HCT116 (cell line): ENCODE results near the gene DPF3. TPM values are rescaled to one million over a fixed set of nuclear protein-coding genes. Genes with fewer than 3 reads are reported as not detected.

Experiments used
- ATAC-seq: fragments of 200-7000 bp; cut with Tn5 transposase; 2 replicates; pipeline ENCODE4 v1.9.1; 2020; ENCODE audit warnings: mild to moderate bottlenecking, moderate library complexity
- BruUV-seq: library from RNA; stranded (reverse); fragments of 400-500 nt; replicated peaks from 2 replicates; lab custom pipeline; 2021; lab: Mats Ljungman, UMichigan
- CTCF ChIA-PET: fragments of 300-600 bp; sonication (Branson Sonifier 250); formaldehyde crosslinking; loops from one replicate; lab custom pipeline; 2021; ENCODE audit warnings: antibody characterized with exemption; lab: Charles Lee
- POLR2A ChIA-PET: fragments of 300-600, 350-600 bp; sonication (Branson Sonifier 250); formaldehyde crosslinking; loops from one replicate; lab custom pipeline; 2021; ENCODE audit warnings: antibody characterized with exemption; lab: Charles Lee
- RAD21 ChIA-PET, 2 experiments: fragments of 300-600 bp; sonication (Branson Sonifier 250); formaldehyde crosslinking; loops; one replicate each; lab custom pipeline; 2023; ENCODE audit warnings: low total read pairs in 2 of 2; ENCODE audit not compliant: uncharacterized antibody in 2 of 2, unreplicated experiment in 2 of 2, low non-redundant PET in 1 of 2; lab: Charles Lee
- DNase-seq: peaks from one replicate; pipeline ENCODE4 v3.0.0-alpha.2; 2010; ENCODE audit warnings: low read depth, low spot score
- H2AFZ ChIP-seq: fragments of 200-600 bp; shearing (Covaris generic), sonication (generic); 2 replicates; pipeline ENCODE4 v1.6.1; 2017; ENCODE audit warnings: low read depth, mixed run types, mixed read lengths, antibody characterized with exemption, low read length; ENCODE audit not compliant: poor library complexity, severe bottlenecking
- H3K27ac ChIP-seq: 2 replicates; pipeline ENCODE4 v1.5.1; 2012; ENCODE audit warnings: low read depth, low read length
- H3K27me3 ChIP-seq: fragments of 200-600 bp; sonication (generic); 2 replicates; pipeline ENCODE4 v1.6.1; 2016; ENCODE audit warnings: mixed run types, low read length, mixed read lengths; ENCODE audit not compliant: insufficient read depth
- H3K36me3 ChIP-seq, 2 experiments: fragments of 200-500 bp in 1 of 2; fragments of 200-600 bp in 1 of 2; sonication (Bioruptor generic) in 1 of 2; sonication (generic) in 1 of 2; 2 replicates each; pipeline versions ENCODE4 v1.5.1 to v1.6.1; 2014 to 2016; ENCODE audit warnings: low read length in 2 of 2, inconsistent platforms in 1 of 2, mixed read lengths in 1 of 2, mixed run types in 1 of 2; ENCODE audit not compliant: insufficient read depth in 2 of 2, control insufficient read depth in 1 of 2
- H3K4me1 ChIP-seq, 2 experiments: fragments of 200-600 bp in 1 of 2; sonication (generic) in 1 of 2; 2 replicates each; pipeline versions ENCODE4 v1.5.1 to v1.6.1; 2012 to 2017; ENCODE audit warnings: low read length in 2 of 2, inconsistent platforms in 1 of 2, mild to moderate bottlenecking in 1 of 2, mixed read lengths in 1 of 2, mixed run types in 1 of 2, moderate library complexity in 1 of 2; ENCODE audit not compliant: insufficient read depth in 2 of 2, control insufficient read depth in 1 of 2
- H3K4me2 ChIP-seq: fragments of 200-600 bp; sonication (generic); 2 replicates; pipeline ENCODE4 v1.6.1; 2017; ENCODE audit warnings: mixed run types, low read length, mixed read lengths
- H3K4me3 ChIP-seq, 2 experiments: fragments of 200-600 bp in 1 of 2; sonication (generic) in 1 of 2; replicated peaks in 1 of 2; 2 replicates each; pipeline ENCODE4 v1.5.1; 2011 to 2016; ENCODE audit warnings: low read length in 2 of 2, control low read depth in 1 of 2, low read depth in 1 of 2, mild to moderate bottlenecking in 1 of 2, mixed read lengths in 1 of 2, mixed run types in 1 of 2
- H3K79me2 ChIP-seq: fragments of 200-600 bp; sonication (generic); 2 replicates; pipeline ENCODE4 v1.6.1; 2017; ENCODE audit warnings: mild to moderate bottlenecking, mixed run types, low read length, moderate library complexity, mixed read lengths; ENCODE audit not compliant: insufficient read depth
- H3K9ac ChIP-seq: fragments of 200-600 bp; sonication (generic); 2 replicates; pipeline ENCODE4 v1.6.1; 2016; ENCODE audit warnings: low read length, mixed read lengths
- H3K9me2 ChIP-seq: fragments of 200-600 bp; sonication (generic), shearing (Covaris generic); 2 replicates; pipeline ENCODE4 v1.6.1; 2017; ENCODE audit warnings: mixed run types, mild to moderate bottlenecking, moderate library complexity; ENCODE audit not compliant: insufficient read depth
- H3K9me3 ChIP-seq, 2 experiments: fragments of 200-500 bp in 1 of 2; fragments of 200-600 bp in 1 of 2; sonication (Bioruptor generic) in 1 of 2; sonication (generic) in 1 of 2; 2 replicates each; pipeline ENCODE4 v1.6.1; 2014 to 2017; ENCODE audit warnings: low read length in 2 of 2, mixed read lengths in 2 of 2, inconsistent platforms in 1 of 2, low read depth in 1 of 2, mild to moderate bottlenecking in 1 of 2, mixed run types in 1 of 2, moderate library complexity in 1 of 2; ENCODE audit not compliant: control insufficient read depth in 1 of 2, insufficient read depth in 1 of 2
- H4K20me1 ChIP-seq: fragments of 200-600 bp; sonication (generic), shearing (Covaris generic); 2 replicates; pipeline ENCODE4 v1.6.1; 2017; ENCODE audit warnings: mixed run types, mild to moderate bottlenecking, moderate library complexity; ENCODE audit not compliant: insufficient read depth
- ATF3 ChIP-seq: IDR thresholded peaks from 2 replicates; pipeline ENCODE4 v1.6.1; 2012
- CBX3 ChIP-seq: IDR thresholded peaks from 2 replicates; pipeline ENCODE4 v1.6.1; 2012; ENCODE audit warnings: low read depth
- CEBPB ChIP-seq: IDR thresholded peaks from 2 replicates; pipeline ENCODE4 v1.6.1; 2012; ENCODE audit warnings: low read depth
- CTCF ChIP-seq, 3 experiments: fragments of 200-600 bp in 1 of 3; sonication (generic) in 1 of 3; IDR thresholded peaks in 2 of 3; conservative IDR thresholded peaks in 1 of 3; 2 replicates each; pipeline ENCODE4 v1.5.1; 2012 to 2017; ENCODE audit warnings: low read depth in 2 of 3, low read length in 2 of 3, antibody characterized with exemption in 1 of 3, borderline replicate concordance in 1 of 3, control low read depth in 1 of 3, mild to moderate bottlenecking in 1 of 3, mixed read lengths in 1 of 3, mixed run types in 1 of 3, moderate library complexity in 1 of 3; ENCODE audit not compliant: insufficient read depth in 1 of 3
- ELF1 ChIP-seq: IDR thresholded peaks from 2 replicates; pipeline ENCODE4 v1.6.1; 2012; ENCODE audit warnings: low read depth, borderline replicate concordance
- EZH2 ChIP-seq: fragments of 200-600 bp; sonication (generic); IDR thresholded peaks from 2 replicates; pipeline ENCODE4 v1.6.1; 2017; ENCODE audit warnings: antibody characterized with exemption, mixed run types
- EZH2phosphoT487 ChIP-seq: fragments of 200-600 bp; IDR thresholded peaks from 2 replicates; pipeline ENCODE4 v1.6.1; 2018; ENCODE audit warnings: antibody characterized with exemption, borderline replicate concordance
- FOSL1 ChIP-seq: IDR thresholded peaks from 2 replicates; pipeline ENCODE4 v1.6.1; 2012; ENCODE audit warnings: low read depth
- MAX ChIP-seq: IDR thresholded peaks from 2 replicates; pipeline ENCODE4 v1.6.1; 2012
- POLR2A ChIP-seq: IDR thresholded peaks from 2 replicates; pipeline ENCODE4 v1.7.0; 2011; ENCODE audit warnings: borderline replicate concordance; ENCODE audit not compliant: insufficient read depth, insufficient read length; ENCODE audit errors: extremely low read depth
- RAD21 ChIP-seq: IDR thresholded peaks from 2 replicates; pipeline ENCODE4 v1.6.1; 2012; ENCODE audit warnings: low read depth, mild to moderate bottlenecking
- REST ChIP-seq: IDR thresholded peaks from 2 replicates; pipeline ENCODE4 v1.6.1; 2012; ENCODE audit warnings: low read depth
- SIN3A ChIP-seq: IDR thresholded peaks from 2 replicates; pipeline ENCODE4 v1.6.1; 2012; ENCODE audit warnings: low read depth
- SP1 ChIP-seq: IDR thresholded peaks from 2 replicates; pipeline ENCODE4 v1.6.1; 2012; ENCODE audit warnings: low read depth
- SRF ChIP-seq: IDR thresholded peaks from 2 replicates; pipeline ENCODE4 v1.6.1; 2012; ENCODE audit warnings: low read depth
- YY1 ChIP-seq: IDR thresholded peaks from 2 replicates; pipeline ENCODE4 v1.6.1; 2011; ENCODE audit warnings: low read length, low read depth, moderate library complexity, mild to moderate bottlenecking; ENCODE audit not compliant: insufficient replicate concordance; ENCODE audit errors: extremely low read depth
- ZBTB33 ChIP-seq: IDR thresholded peaks from 2 replicates; pipeline ENCODE4 v1.6.1; 2011; ENCODE audit warnings: mild to moderate bottlenecking, low read length, moderate library complexity; ENCODE audit not compliant: insufficient replicate concordance; ENCODE audit errors: extremely low read depth
- ZFX ChIP-seq: fragments of 450-650 bp; IDR thresholded peaks from 2 replicates; pipeline ENCODE4 v1.6.1; 2017
- ZNF274 ChIP-seq: fragments of 200-500 bp; sonication (Bioruptor generic); IDR thresholded peaks from 2 replicates; pipeline ENCODE4 v1.6.1; 2014; ENCODE audit warnings: mild to moderate bottlenecking, low read depth, low read length, inconsistent platforms
- intact Hi-C: fragments of 100-400 bp; cut with micrococcal nuclease; formaldehyde crosslinking; loops from 2 replicates; pipeline ENCODE4 v1.10.0; 2022
- total RNA-seq: library from RNA; stranded (reverse); gene quantifications from one replicate; pipeline ENCODE4 v1.2.1, GENCODE V29; 2021; ENCODE audit not compliant: unreplicated experiment

The DPF3 gene
- total RNA-seq, 1 experiment from 2014 or later = 0.27 TPM

GRCh38 chr14:72606879-72607278 is 287.0 kb downstream of the DPF3 start:
- TF ChIP-seq SIN3A (no peak), EZH2phosphoT487 (no peak), EZH2 (no peak), MAX (no peak), REST (no peak), CTCF (IDR thresholded peaks at IDR 0.05 in 2 of 3, conservative IDR thresholded peaks at IDR 0.05 in 1 of 3; ENCODE audit: borderline replicate concordance in 1 of 3, insufficient read depth in 1 of 3, low read depth in 2 of 3, low read length in 2 of 3) (no peak), YY1 (no peak), SRF (no peak), CEBPB (no peak), SP1 (no peak), ZNF274 (no peak), CBX3 (no peak), RAD21 (no peak), ELF1 (no peak), ZBTB33 (no peak), ZFX (no peak), FOSL1 (no peak), ATF3 (no peak), POLR2A (no peak)
- TF ChIP-seq, all 23 proteins: peak for 0
- RAD21 ChIA-PET = no interaction called here
- ATAC-seq (no peak), DNase-seq (no peak)
- CTCF ChIA-PET = no interaction called here
- Histone ChIP-seq H3K4me3 (no peak overlapping the region), H2AFZ (no peak overlapping the region), H3K4me1 (peaks cover 7 to 20% of the 10 kb centered on the region in 2 experiments), H3K9ac (no peak overlapping the region), H3K27ac (no peak overlapping the region), H3K4me2 (no peak overlapping the region), H3K79me2 (no peaks in the 10 kb centered on the region), H3K36me3 (no peaks in the 10 kb centered on the region), H4K20me1 (no peaks in the 10 kb centered on the region), H3K9me3 (no peaks in the 10 kb centered on the region), H3K27me3 (no peaks in the 10 kb centered on the region), H3K9me2 (no peaks in the 10 kb centered on the region; the same call in 1 of the 2 replicates)
- intact Hi-C loops = no loop called here
- POLR2A ChIA-PET = interaction anchor here (0.6 kb wide), 1 partner anchor 7 kb away, joined by 4 read pairs; no protein-coding TSS in a partner anchor
- BruUV-seq = no TSS peak
